Upper lobe of left lung (tissue), 6 donors: ENCODE data around the gene BRF1. TPM values are rescaled to one million over a fixed set of nuclear protein-coding genes. Genes with fewer than 3 reads are reported as not detected.
A peak's percentile ranks its signal among the peaks of the same experiment; 100 is the strongest.

ENCODE experiments used
- ATAC-seq, 2 donors: fragments of 200-7000 bp; cut with Tn5 transposase; one replicate each; pipeline ENCODE4 v1.9.1; 2022; ENCODE audit warnings: mild to moderate bottlenecking in 2 of 2, moderate library complexity in 2 of 2; ENCODE audit not compliant: low FRiP score in 2 of 2
- DNase-seq, 2 donors: peaks; one replicate each; pipeline ENCODE4 v3.0.0-alpha.2; 2019 to 2020
- H3K27ac ChIP-seq, 4 donors: fragments of 200-600 bp; sonication (generic); one replicate each; pipeline ENCODE4 v1.5.1; 2016 to 2019
- H3K27me3 ChIP-seq, 4 donors: fragments of 200-600 bp; sonication (generic); one replicate each; pipeline ENCODE4 v1.5.1; 2017 to 2019
- H3K36me3 ChIP-seq, 4 donors: fragments of 200-600 bp; sonication (generic); one replicate each; pipeline ENCODE4 v1.5.1; 2016 to 2019
- H3K4me1 ChIP-seq, 4 donors: fragments of 200-600 bp; sonication (generic); one replicate each; pipeline ENCODE4 v1.5.1; 2018 to 2019
- H3K4me3 ChIP-seq, 4 donors: fragments of 200-600 bp; sonication (generic); one replicate each; pipeline ENCODE4 v1.5.1; 2017 to 2019; ENCODE audit warnings: mild to moderate bottlenecking in 2 of 4, moderate library complexity in 1 of 4
- H3K9me3 ChIP-seq, 4 donors: fragments of 200-600 bp; sonication (generic); one replicate each; pipeline ENCODE4 v1.5.1; 2018 to 2019
- CTCF ChIP-seq, 6 experiments: fragments of 450-650 bp in 4 of 6; fragments of 200-600 bp in 2 of 6; sonication (generic) in 2 of 6; IDR thresholded peaks; one replicate each; pipeline ENCODE4 v1.5.1; 2016 to 2019; ENCODE audit warnings: antibody characterized with exemption in 6 of 6
- EP300 ChIP-seq, 4 donors: sonication (generic); formaldehyde crosslinking; IDR thresholded peaks; one replicate each; pipeline ENCODE4 v1.5.1; 2017; ENCODE audit warnings: antibody characterized with exemption in 4 of 4, control low read depth in 2 of 4
- POLR2A ChIP-seq, 4 donors: fragments of 450-650 bp; IDR thresholded peaks; one replicate each; pipeline ENCODE4 v1.5.1; 2016 to 2017; ENCODE audit warnings: antibody characterized with exemption in 4 of 4, mild to moderate bottlenecking in 2 of 4
- POLR2AphosphoS5 ChIP-seq, 2 donors: sonication (generic); formaldehyde crosslinking; IDR thresholded peaks; one replicate each; pipeline ENCODE4 v1.5.1; 2017; ENCODE audit warnings: antibody characterized with exemption in 2 of 2
- WGBS, 2 donors: methylation state at CpG; one replicate each; pipeline ENCODE4 v1.1.5; 2017 to 2018; 5-methylcytosine and 5-hydroxymethylcytosine counted together
- total RNA-seq, 6 donors: library from RNA; depleted of rRNA in 4 of 6; stranded (reverse); fragments of >200 nt in 4 of 6; gene quantifications; one replicate each; pipeline versions ENCODE4 v1.1.0 to v1.2.1, GENCODE V29; 2016 to 2021
- donor health status: DM: no; HTN: no; CAD: no; lungs with moderate emphysema.
- donor health status: DM: no; HTN: yes; CAD: no; lungs with severe emphysema.

BRF1 gene
- total RNA-seq, 6 donors from 2014 or later, result 38.6 to 195 (median 52.7) TPM

GRCh38 chr14:105211758-105212089, 89.1 kb downstream of the BRF1 start:
- ATAC-seq, result no peak
- Histone ChIP-seq H3K4me3 (no peak overlapping the region), H3K36me3 (peaks cover 6 to 54% (median 26%) of the 10 kb centered on the region in 4 donors), H3K27me3 (no peaks in the 10 kb centered on the region), H3K27ac (no peak overlapping the region), H3K4me1 (peaks cover 0 to 7% (median 5%) of the 10 kb centered on the region in 4 donors), H3K9me3 (no peaks in the 10 kb centered on the region)
- TF ChIP-seq POLR2A (IDR thresholded peaks at IDR 0.05) (no peak), CTCF (IDR thresholded peaks at IDR 0.05) (no peak), POLR2AphosphoS5 (IDR thresholded peaks at IDR 0.05) (no peak), EP300 (IDR thresholded peaks at IDR 0.05) (no peak)
- 92 to 96% methylated on average over 9 of the region's 9 CpGs for WGBS, 2 donors
- peak in 1 of 2 donors; percentile 70 for DNase-seq

- Histone ChIP-seq H3K27ac (no peak overlapping the region), H3K36me3 (peaks cover 6 to 49% (median 24%) of the 10 kb centered on the region in 4 donors), H3K27me3 (no peaks in the 10 kb centered on the region), H3K4me3 (no peak overlapping the region), H3K4me1 (peaks cover 0 to 8% (median 6%) of the 10 kb centered on the region in 4 donors), H3K9me3 (no peaks in the 10 kb centered on the region)
- 91 to 97% methylated on average over 13 to 22 of the region's 23 CpGs for WGBS, 2 donors
- peak in 1 of 2 donors; percentile 73 for DNase-seq
- TF ChIP-seq CTCF (IDR thresholded peaks at IDR 0.05) (no peak), POLR2AphosphoS5 (IDR thresholded peaks at IDR 0.05) (no peak), POLR2A (IDR thresholded peaks at IDR 0.05) (no peak), EP300 (IDR thresholded peaks at IDR 0.05) (no peak)
- no peak for ATAC-seq
Observed at GRCh38 chr14:105211086-105211757, 89.6 kb downstream of the BRF1 start.

- Histone ChIP-seq H3K9me3 (no peaks in the 10 kb centered on the region), H3K4me1 (peaks cover 6 to 13% (median 11%) of the 10 kb centered on the region in 4 donors), H3K36me3 (peaks cover 6 to 49% (median 23%) of the 10 kb centered on the region in 4 donors), H3K27me3 (no peaks in the 10 kb centered on the region), H3K4me3 (no peak overlapping the region), H3K27ac (no peak overlapping the region)
- WGBS, 2 donors, result 89 to 98% methylated on average over 15 to 19 of the region's 30 CpGs
- TF ChIP-seq POLR2A (IDR thresholded peaks at IDR 0.05), result no peak
- TF ChIP-seq POLR2AphosphoS5 (IDR thresholded peaks at IDR 0.05), result no peak
- TF ChIP-seq CTCF (IDR thresholded peaks at IDR 0.05), result no peak
- no peak for TF ChIP-seq EP300 (IDR thresholded peaks at IDR 0.05)
- no peak for ATAC-seq
- peak in 1 of 2 donors; percentile 71 for DNase-seq
Observed at GRCh38 chr14:105210266-105211025, 90.4 kb downstream of the BRF1 start.

- Histone ChIP-seq H3K4me1 (peaks cover 12 to 21% (median 19%) of the 10 kb centered on the region in 4 donors), H3K9me3 (no peaks in the 10 kb centered on the region), H3K4me3 (no peak overlapping the region), H3K27me3 (no peaks in the 10 kb centered on the region), H3K36me3 (peaks cover 6 to 49% (median 23%) of the 10 kb centered on the region in 4 donors), H3K27ac (no peak overlapping the region)
- no peak for TF ChIP-seq CTCF (IDR thresholded peaks at IDR 0.05)
- TF ChIP-seq POLR2AphosphoS5 (IDR thresholded peaks at IDR 0.05), result no peak
- TF ChIP-seq EP300 (IDR thresholded peaks at IDR 0.05), result no peak
- TF ChIP-seq POLR2A (IDR thresholded peaks at IDR 0.05), result no peak
- DNase-seq, result peak in 1 of 2 donors; percentile 68
- ATAC-seq, result no peak
- 96% methylated on average over 16 of the region's 16 CpGs; no CpG with 5 or more reads in 1 of the 2 donors for WGBS, 2 donors
Observed at GRCh38 chr14:105209646-105210045, 91.2 kb downstream of the BRF1 start.
